Fibroblast of upper back skin (primary cell): ENCODE results near the gene TANGO2.

Experiments
- DNase-seq: peaks from one replicate; pipeline ENCODE4 v3.0.0-alpha.2; 2013

The TANGO2 gene

GRCh38 chr22:20089977-20090729 lies 69.2 kb downstream of the TANGO2 start:
- DNase-seq, result no peak

- DNase-seq, result no peak
These were observed 69.9 kb downstream of the TANGO2 start for GRCh38 chr22:20090730-20091240.

- no peak for DNase-seq
These were observed 71.0 kb downstream of the TANGO2 start for GRCh38 chr22:20091690-20092476.

GRCh38 chr22:20092477-20092854 lies 71.6 kb downstream of the TANGO2 start:
- DNase-seq, result no peak

- no peak for DNase-seq
These were observed 72.7 kb downstream of the TANGO2 start for GRCh38 chr22:20093418-20094196.

GRCh38 chr22:20094197-20094807 lies 73.4 kb downstream of the TANGO2 start:
- no peak for DNase-seq

GRCh38 chr22:20095521-20095920 lies 74.6 kb downstream of the TANGO2 start:
- no peak for DNase-seq

- DNase-seq, result no peak
These were observed 75.9 kb downstream of the TANGO2 start for GRCh38 chr22:20096574-20097420.

- no peak for DNase-seq
These were observed 78.3 kb downstream of the TANGO2 start for GRCh38 chr22:20099099-20099711.

GRCh38 chr22:20101638-20102037 lies 80.7 kb downstream of the TANGO2 start:
- no peak for DNase-seq

GRCh38 chr22:20102203-20102780 lies 81.4 kb downstream of the TANGO2 start:
- no peak for DNase-seq

- DNase-seq, result no peak
These were observed 84.7 kb downstream of the TANGO2 start for GRCh38 chr22:20105456-20106204.

- DNase-seq, result no peak
These were observed 85.4 kb downstream of the TANGO2 start for GRCh38 chr22:20106205-20106848.

GRCh38 chr22:20106849-20107237 lies 85.9 kb downstream of the TANGO2 start:
- no peak for DNase-seq

- DNase-seq, result no peak
These were observed 86.6 kb downstream of the TANGO2 start for GRCh38 chr22:20107471-20107901.

GRCh38 chr22:20107951-20108756 lies 87.2 kb downstream of the TANGO2 start:
- DNase-seq, result no peak

- DNase-seq, result no peak
These were observed 87.9 kb downstream of the TANGO2 start for GRCh38 chr22:20108757-20109230.
